ENCODE data around the gene MACROD2. TPM values are rescaled to one million over a fixed set of nuclear protein-coding genes. Genes with fewer than 3 reads are reported as not detected.

The MACROD2 gene
- total and polyA plus RNA-seq, 8 donors, result 0.78 to 31.3 (median 10.9) TPM; not detected in 1

GRCh38 chr20:15042723-15043122 is 1047.4 kb downstream of the MACROD2 start:
- Histone ChIP-seq H3K27ac (no peak overlapping the region), H3K36me3 (no peaks in the 10 kb centered on the region), H3K4me3 (no peak overlapping the region), H3K4me1 (peaks cover 0 to 14% (median 8%) of the 10 kb centered on the region in 4 donors), H3K9me3 (no peaks in the 10 kb centered on the region), H3K27me3 (no peaks in the 10 kb centered on the region)
- intact Hi-C loops (cut with DNase I; ENCODE audit: low total_unique reads), result no loop called here
- TF ChIP-seq POLR2A (IDR thresholded peaks at IDR 0.05), result no peak
- no peak for TF ChIP-seq POLR2AphosphoS5 (IDR thresholded peaks at IDR 0.05)
- TF ChIP-seq EP300 (IDR thresholded peaks at IDR 0.05), result no peak
- no peak for TF ChIP-seq CTCF (IDR thresholded peaks at IDR 0.05)
- 92 to 100% (median 96%) methylated on average over 1 of the region's 1 CpG for WGBS, 5 donors
- DNase-seq, result no peak

- Histone ChIP-seq H3K27me3 (no peaks in the 10 kb centered on the region), H3K27ac (no peak overlapping the region), H3K4me3 (no peak overlapping the region), H3K9me3 (no peaks in the 10 kb centered on the region), H3K36me3 (no peaks in the 10 kb centered on the region), H3K4me1 (peaks cover 0 to 14% (median 8%) of the 10 kb centered on the region in 4 donors)
- TF ChIP-seq POLR2AphosphoS5 (IDR thresholded peaks at IDR 0.05), result peak in 1 of 3 donors; percentile 7
- TF ChIP-seq CTCF (IDR thresholded peaks at IDR 0.05), result no peak
- intact Hi-C loops (cut with DNase I; ENCODE audit: low total_unique reads), result no loop called here
- DNase-seq, result peak in 1 of 2 donors; percentile 65
- 53 to 78% (median 65%) methylated on average over 4 of the region's 4 CpGs for WGBS, 5 donors
Observed at GRCh38 chr20:15045246-15045645, 1049.9 kb downstream of the MACROD2 start.

GRCh38 chr20:15047042-15047441 is 1051.7 kb downstream of the MACROD2 start:
- TF ChIP-seq EP300 (IDR thresholded peaks at IDR 0.05) (no peak), POLR2A (IDR thresholded peaks at IDR 0.05) (no peak), POLR2AphosphoS5 (IDR thresholded peaks at IDR 0.05) (no peak), CTCF (IDR thresholded peaks at IDR 0.05) (no peak)
- 7 to 26% (median 17%) methylated on average over 2 of the region's 2 CpGs for WGBS, 5 donors
- no peaks in the 10 kb centered on the region for H3K36me3 ChIP-seq

GRCh38 chr20:15047601-15048000 is 1052.3 kb downstream of the MACROD2 start:
- H3K4me3 ChIP-seq, result no peak overlapping the region
- H3K36me3 ChIP-seq, result no peaks in the 10 kb centered on the region
- WGBS, 5 donors, result 33 to 54% (median 43%) methylated on average over 1 of the region's 1 CpG
- H3K4me1 ChIP-seq, result peaks cover 0 to 14% (median 8%) of the 10 kb centered on the region in 4 donors
- no peaks in the 10 kb centered on the region for H3K9me3 ChIP-seq
- DNase-seq, result no peak
- TF ChIP-seq POLR2A (IDR thresholded peaks at IDR 0.05), result no peak
- TF ChIP-seq EP300 (IDR thresholded peaks at IDR 0.05), result no peak
- H3K27ac ChIP-seq, result no peak overlapping the region
- H3K27me3 ChIP-seq, result no peaks in the 10 kb centered on the region
- intact Hi-C loops (cut with DNase I; ENCODE audit: low total_unique reads), result no loop called here

More at GRCh38 chr20:15047042-15047441, 1051.7 kb downstream of the MACROD2 start:
- Histone ChIP-seq H3K9me3 (no peaks in the 10 kb centered on the region), H3K27ac (no peak overlapping the region), H3K4me1 (peaks cover 0 to 14% (median 8%) of the 10 kb centered on the region in 4 donors), H3K27me3 (no peaks in the 10 kb centered on the region), H3K4me3 (no peak overlapping the region)
- DNase-seq, result no peak
- intact Hi-C loops (cut with DNase I; ENCODE audit: low total_unique reads), result no loop called here

DNA sequence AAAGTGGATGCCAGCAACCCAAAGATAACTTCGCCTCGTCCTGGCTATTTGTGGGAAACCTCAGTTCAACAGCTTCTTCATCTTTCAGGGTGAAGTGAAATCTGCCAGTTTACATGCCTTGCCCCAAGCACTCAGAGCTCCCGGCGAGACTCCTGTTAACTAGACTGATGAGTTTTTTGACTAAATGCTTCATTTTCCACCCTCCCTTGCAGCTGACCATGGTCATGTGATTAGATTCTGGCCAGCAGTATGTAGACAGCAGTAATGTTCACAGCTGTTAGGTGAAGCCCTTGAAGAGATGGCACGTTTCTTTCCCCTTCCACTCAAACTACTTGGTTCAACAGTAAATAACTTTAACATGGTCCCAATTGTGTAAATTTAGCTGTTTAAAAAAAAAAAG is 1060.9 kb downstream of the MACROD2 start:
- intact Hi-C loops (cut with DNase I; ENCODE audit: low total_unique reads), result no loop called here
- no peaks in the 10 kb centered on the region for H3K36me3 ChIP-seq
- no peak for TF ChIP-seq CTCF (IDR thresholded peaks at IDR 0.05)
- TF ChIP-seq POLR2A (IDR thresholded peaks at IDR 0.05), result no peak
- no peak for TF ChIP-seq POLR2AphosphoS5 (IDR thresholded peaks at IDR 0.05)
- TF ChIP-seq EP300 (IDR thresholded peaks at IDR 0.05), result no peak

More for the DNA sequence above, 1060.9 kb downstream of the MACROD2 start:
- H3K27ac ChIP-seq, result no peak overlapping the region
- no peaks in the 10 kb centered on the region for H3K4me1 ChIP-seq
- no peak overlapping the region for H3K4me3 ChIP-seq
- DNase-seq, result no peak
- no peaks in the 10 kb centered on the region for H3K9me3 ChIP-seq
- H3K27me3 ChIP-seq, result no peaks in the 10 kb centered on the region
- 63 to 82% (median 69%) methylated on average over 5 of the region's 5 CpGs for WGBS, 5 donors
